GM06990 (cell line): Measurements from ENCODE around the gene COMMD2.

Source experiments
- DNase-seq: peaks from one replicate; pipeline ENCODE4 v3.0.0-alpha.2; 2011; ENCODE audit not compliant: insufficient read length; ENCODE audit errors: extremely low read depth
- H3K27me3 ChIP-seq: replicated peaks from 2 replicates; pipeline ENCODE4 v1.6.0; 2011; ENCODE audit warnings: low read length; ENCODE audit not compliant: control insufficient read depth, insufficient read depth
- H3K36me3 ChIP-seq: 2 replicates; pipeline ENCODE4 v1.5.1; 2011; ENCODE audit warnings: low read length; ENCODE audit not compliant: control insufficient read depth, insufficient read depth
- H3K4me3 ChIP-seq: replicated peaks from 2 replicates; pipeline ENCODE4 v1.5.1; 2011; ENCODE audit warnings: low read depth, mild to moderate bottlenecking, control low read depth, low read length
- TF ChIP-seq, protein P1 (sequence below): IDR thresholded peaks from 2 replicates; pipeline ENCODE4 v1.5.1; 2011; ENCODE audit warnings: low read length, control low read depth, mild to moderate bottlenecking, inconsistent platforms; ENCODE audit not compliant: insufficient read depth, poor library complexity, severe bottlenecking

The COMMD2 gene

DNA sequence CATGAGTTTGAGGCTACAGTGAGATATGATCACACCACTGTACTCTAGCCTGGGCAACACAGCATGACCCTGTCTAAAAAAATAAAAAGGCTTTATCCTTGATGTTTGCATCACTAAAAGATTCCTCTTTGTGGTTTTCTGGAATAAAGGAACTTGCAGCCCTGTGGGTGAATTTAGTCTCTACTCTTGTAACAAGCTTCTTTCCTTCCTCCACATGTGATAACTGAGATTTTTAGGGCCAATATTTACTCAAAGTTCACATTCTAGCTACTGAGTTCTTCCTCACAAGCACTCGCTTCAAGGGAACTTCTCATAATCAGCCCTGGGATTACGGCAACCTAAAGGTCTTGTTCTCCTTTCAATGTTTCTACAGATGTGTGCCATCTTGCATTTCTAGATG lies 24.6 kb downstream of the COMMD2 start:
- no peak for DNase-seq
- Histone ChIP-seq H3K36me3 (no peaks in the 10 kb centered on the region), H3K4me3 (no peak overlapping the region), H3K27me3 (no peaks in the 10 kb centered on the region)
- TF ChIP-seq, protein P1, sequence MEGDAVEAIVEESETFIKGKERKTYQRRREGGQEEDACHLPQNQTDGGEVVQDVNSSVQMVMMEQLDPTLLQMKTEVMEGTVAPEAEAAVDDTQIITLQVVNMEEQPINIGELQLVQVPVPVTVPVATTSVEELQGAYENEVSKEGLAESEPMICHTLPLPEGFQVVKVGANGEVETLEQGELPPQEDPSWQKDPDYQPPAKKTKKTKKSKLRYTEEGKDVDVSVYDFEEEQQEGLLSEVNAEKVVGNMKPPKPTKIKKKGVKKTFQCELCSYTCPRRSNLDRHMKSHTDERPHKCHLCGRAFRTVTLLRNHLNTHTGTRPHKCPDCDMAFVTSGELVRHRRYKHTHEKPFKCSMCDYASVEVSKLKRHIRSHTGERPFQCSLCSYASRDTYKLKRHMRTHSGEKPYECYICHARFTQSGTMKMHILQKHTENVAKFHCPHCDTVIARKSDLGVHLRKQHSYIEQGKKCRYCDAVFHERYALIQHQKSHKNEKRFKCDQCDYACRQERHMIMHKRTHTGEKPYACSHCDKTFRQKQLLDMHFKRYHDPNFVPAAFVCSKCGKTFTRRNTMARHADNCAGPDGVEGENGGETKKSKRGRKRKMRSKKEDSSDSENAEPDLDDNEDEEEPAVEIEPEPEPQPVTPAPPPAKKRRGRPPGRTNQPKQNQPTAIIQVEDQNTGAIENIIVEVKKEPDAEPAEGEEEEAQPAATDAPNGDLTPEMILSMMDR, result no peak

- no peak overlapping the region for H3K4me3 ChIP-seq
Measured at GRCh38 chr3:149726716-149727407, 25.4 kb downstream of the COMMD2 start.

GRCh38 chr3:149723781-149724180 lies 28.5 kb downstream of the COMMD2 start:
- TF ChIP-seq, protein P1, result no peak
- Histone ChIP-seq H3K4me3 (no peak overlapping the region), H3K27me3 (no peaks in the 10 kb centered on the region), H3K36me3 (no peaks in the 10 kb centered on the region)
- no peak for DNase-seq

More at GRCh38 chr3:149726716-149727407, 25.4 kb downstream of the COMMD2 start:
- DNase-seq, result no peak
- TF ChIP-seq, protein P1, result no peak
- H3K27me3 ChIP-seq, result no peaks in the 10 kb centered on the region
- no peaks in the 10 kb centered on the region for H3K36me3 ChIP-seq

- Histone ChIP-seq H3K36me3 (no peaks in the 10 kb centered on the region), H3K27me3 (no peaks in the 10 kb centered on the region), H3K4me3 (no peak overlapping the region)
- DNase-seq, result no peak
- TF ChIP-seq, protein P1, result no peak
Measured at GRCh38 chr3:149720918-149721317, 31.4 kb downstream of the COMMD2 start.

DNA sequence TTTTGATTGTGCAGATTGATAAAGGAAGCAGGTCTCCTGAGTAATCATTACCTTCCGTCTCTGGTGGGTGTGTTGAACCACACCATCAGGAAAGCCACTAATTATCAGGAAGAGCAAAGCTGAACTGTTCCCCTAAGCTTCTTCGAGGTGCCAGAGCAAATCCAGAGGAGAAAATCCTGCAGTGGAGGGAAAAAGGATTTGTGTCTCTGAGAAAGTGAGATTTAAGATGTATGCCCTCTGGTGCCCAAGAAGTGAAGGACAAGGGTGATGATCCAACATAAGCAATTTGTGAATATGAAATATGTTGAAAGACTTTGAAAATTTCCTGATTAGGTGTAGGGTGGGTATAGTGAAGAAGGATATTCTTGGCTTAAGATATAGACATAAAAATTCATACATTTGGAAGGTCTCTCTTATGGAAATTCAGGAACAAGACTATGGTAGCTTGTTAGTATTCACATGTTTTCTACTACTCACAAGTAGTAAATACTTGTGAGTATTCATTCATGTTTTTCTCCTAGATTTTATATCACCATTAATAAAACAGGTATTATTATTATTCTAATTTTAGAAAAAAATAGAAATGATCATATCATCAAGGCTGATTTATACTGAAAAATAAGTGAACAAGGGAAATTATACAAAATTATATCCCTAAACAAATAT lies 34.8 kb downstream of the COMMD2 start:
- no peaks in the 10 kb centered on the region for H3K27me3 ChIP-seq
- TF ChIP-seq, protein P1, result peak; percentile 64
- H3K4me3 ChIP-seq, result no peak overlapping the region
- DNase-seq, result no peak
- no peaks in the 10 kb centered on the region for H3K36me3 ChIP-seq
